GM12873 (cell line): ENCODE data around the gene ALDH5A1.

Experiments
- TF ChIP-seq, protein P1 (sequence below): IDR thresholded peaks from 2 replicates; pipeline ENCODE4 v1.5.1; 2012; ENCODE audit warnings: low read depth, mild to moderate bottlenecking, moderate library complexity, low read length, control low read depth; ENCODE audit not compliant: insufficient read depth; ENCODE audit errors: missing control alignments

ALDH5A1 gene

DNA sequence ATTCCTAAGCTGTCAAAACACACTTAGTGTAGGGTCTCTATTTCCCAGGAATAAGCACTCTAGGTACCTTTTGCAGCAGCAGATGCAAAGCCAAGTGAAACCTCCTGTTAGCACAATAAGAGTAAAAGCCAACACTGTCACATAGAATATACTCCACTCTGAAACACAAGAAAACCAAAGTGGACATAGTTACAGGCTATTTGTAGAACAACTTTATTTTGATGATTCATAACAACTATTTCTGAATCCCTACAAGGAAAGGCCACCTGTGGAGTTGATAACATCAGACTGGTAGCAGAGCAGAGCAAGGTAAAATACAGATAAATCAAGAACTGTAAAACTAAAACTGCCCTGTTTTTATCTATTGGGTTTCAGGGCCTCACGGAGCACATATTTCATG is 59.7 kb downstream of the ALDH5A1 start:
- TF ChIP-seq, protein P1, sequence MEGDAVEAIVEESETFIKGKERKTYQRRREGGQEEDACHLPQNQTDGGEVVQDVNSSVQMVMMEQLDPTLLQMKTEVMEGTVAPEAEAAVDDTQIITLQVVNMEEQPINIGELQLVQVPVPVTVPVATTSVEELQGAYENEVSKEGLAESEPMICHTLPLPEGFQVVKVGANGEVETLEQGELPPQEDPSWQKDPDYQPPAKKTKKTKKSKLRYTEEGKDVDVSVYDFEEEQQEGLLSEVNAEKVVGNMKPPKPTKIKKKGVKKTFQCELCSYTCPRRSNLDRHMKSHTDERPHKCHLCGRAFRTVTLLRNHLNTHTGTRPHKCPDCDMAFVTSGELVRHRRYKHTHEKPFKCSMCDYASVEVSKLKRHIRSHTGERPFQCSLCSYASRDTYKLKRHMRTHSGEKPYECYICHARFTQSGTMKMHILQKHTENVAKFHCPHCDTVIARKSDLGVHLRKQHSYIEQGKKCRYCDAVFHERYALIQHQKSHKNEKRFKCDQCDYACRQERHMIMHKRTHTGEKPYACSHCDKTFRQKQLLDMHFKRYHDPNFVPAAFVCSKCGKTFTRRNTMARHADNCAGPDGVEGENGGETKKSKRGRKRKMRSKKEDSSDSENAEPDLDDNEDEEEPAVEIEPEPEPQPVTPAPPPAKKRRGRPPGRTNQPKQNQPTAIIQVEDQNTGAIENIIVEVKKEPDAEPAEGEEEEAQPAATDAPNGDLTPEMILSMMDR, result no peak

DNA sequence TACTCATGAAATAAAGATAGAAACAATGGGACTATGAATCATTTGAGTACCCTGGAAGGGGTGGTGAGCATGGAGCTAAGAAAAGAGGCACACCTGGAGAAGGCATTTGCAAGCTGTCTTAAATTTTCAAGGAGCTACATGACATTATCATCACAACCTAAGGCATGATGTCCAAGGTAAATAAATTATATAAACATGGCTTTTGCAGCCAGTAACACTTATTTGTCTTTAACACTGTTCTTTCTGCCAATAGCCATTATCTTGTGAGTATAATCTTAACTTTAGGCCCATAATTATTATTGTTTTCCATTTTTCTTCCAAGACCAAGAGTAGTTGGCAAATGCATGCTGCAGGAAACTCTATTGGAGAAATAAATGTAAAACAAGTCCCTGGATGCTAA is 63.7 kb downstream of the ALDH5A1 start:
- TF ChIP-seq, protein P1, result no peak

DNA sequence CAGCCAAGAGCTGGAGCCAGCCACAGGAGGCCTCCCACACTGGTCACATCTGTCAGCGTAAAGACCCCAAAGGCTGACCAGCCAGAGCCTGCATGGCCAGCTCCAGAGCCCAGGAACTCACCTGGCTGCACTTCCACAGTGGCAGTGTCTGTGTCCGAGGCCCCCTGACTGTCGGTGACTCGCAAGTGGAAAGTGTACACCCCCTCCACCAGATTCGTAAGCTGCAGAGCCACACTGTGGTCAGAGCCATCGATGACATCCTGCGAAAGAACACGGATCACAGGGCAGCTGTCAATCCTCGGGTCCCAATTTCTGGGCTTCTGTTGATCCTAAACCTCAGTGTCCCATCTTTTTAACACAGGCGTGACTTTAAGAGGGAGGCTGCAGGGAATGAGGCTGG is 69.3 kb downstream of the ALDH5A1 start:
- TF ChIP-seq, protein P1, result no peak

DNA sequence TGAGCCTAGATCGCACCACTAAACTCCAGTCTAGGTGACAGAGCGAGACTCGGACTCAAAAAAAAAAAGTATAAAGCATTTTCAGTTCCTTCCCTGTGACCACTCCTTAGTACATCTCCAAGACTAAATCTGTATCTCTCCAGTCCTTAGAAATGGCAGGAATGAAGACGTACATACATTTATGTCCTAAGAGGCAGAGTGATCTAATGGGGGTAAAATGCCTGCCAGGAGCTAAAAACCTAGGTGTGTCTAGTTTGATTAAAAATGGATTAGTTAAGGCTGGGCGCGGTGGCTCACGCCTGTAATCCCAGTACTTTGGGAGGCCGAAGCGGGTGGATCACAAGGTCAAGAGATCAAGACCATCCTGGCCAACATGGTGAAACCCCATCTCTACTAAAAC is 70.4 kb downstream of the ALDH5A1 start:
- TF ChIP-seq, protein P1, result no peak

DNA sequence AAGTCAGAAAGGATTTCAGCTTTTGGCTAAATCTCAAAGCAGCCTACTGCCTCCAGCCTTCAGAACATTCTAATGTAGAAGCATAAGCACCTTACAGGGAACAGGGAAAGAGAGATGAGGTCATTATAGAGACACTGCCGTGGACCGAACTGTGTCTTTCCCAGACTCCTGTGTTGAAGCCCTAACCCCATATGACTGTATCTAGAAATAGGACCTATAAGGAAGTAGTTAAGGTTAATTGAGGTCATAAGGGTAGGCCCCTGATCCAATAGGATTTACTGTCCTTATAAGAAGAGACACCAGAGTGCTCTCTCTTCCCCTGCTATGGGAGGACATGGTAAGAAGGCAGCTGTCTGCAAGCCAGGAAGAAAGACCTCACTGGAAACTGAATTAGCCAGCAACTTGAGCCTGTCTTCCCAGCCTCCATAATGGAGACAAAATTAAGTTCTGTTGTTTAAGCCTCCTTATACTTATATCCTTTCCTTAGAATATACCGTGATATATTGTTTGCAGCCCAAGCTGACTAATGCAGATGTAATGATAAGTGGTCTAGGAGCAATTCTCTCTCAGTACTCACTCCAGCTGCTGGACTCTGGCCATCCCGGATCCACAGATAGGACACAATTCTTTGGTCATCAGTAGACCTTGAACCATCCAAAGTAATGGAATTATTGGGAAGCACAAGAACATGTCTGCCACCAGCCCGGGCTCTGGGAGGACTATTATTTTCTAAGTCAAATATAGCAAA is 71.4 kb downstream of the ALDH5A1 start:
- TF ChIP-seq, protein P1, result no peak

DNA sequence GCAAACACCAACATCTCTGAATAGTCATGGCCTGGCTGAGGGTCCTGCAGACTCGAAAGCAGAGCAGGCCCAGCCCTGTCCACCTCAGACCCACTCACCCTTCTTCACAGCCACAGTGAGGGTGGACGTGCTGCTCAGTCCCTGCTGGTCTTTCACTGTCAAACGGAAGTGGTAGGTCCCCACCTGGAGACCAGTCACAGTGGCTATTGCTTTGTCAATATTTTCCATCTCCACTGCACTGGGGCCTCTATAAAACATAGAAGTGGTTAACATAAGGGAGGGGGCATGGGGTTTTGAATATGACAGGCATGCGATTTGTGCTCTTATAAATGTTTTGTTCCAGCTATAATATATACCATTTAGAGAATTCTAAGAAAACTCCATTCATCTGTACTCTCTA is 73.9 kb downstream of the ALDH5A1 start:
- TF ChIP-seq, protein P1, result no peak

DNA sequence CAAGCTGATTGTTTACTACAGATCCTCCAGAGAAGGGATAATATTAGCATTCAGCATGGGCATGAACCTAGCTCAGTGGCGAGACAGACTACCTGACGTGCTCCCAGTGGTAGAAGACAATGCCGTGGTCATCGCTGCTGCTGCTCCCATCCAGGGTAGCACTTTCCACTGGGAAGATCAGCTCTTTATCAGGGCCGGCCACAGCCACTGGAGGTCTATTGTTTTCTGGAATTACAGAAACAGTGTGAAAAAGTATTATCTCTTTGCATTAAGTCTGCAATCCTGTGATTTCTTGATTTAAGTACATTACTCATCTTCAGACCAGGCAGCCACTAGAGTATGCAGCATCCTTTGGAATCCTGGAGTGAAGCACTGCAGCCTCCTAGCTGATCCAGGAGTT is 75.0 kb downstream of the ALDH5A1 start:
- TF ChIP-seq, protein P1, result no peak
